Epithelial cell of esophagus (primary cell): Measurements from ENCODE around the gene COX7A2.

ENCODE experiments used
- DNase-seq: peaks from one replicate; pipeline ENCODE4 v3.0.0; 2010; ENCODE audit warnings: low read depth
- H3K4me3 ChIP-seq: 2 replicates; pipeline ENCODE4 v1.5.1; 2011; ENCODE audit warnings: mild to moderate bottlenecking, low read length, control low read depth
- CTCF ChIP-seq: IDR thresholded peaks from 2 replicates; pipeline ENCODE4 v1.5.1; 2011; ENCODE audit warnings: low read depth, mild to moderate bottlenecking, low read length, control low read depth, inconsistent platforms; ENCODE audit not compliant: insufficient read depth; ENCODE audit errors: missing control alignments

The COX7A2 gene

GRCh38 chr6:75221116-75221515 is 22.5 kb downstream of the COX7A2 start:
- H3K4me3 ChIP-seq = no peak overlapping the region
- no peak for TF ChIP-seq CTCF
- no peak for DNase-seq

GRCh38 chr6:75220357-75220756 is 23.2 kb downstream of the COX7A2 start:
- no peak for TF ChIP-seq CTCF
- H3K4me3 ChIP-seq = no peak overlapping the region
- DNase-seq = no peak

- TF ChIP-seq CTCF = no peak
- H3K4me3 ChIP-seq = no peak overlapping the region
- DNase-seq = no peak
These were observed 24.3 kb downstream of the COX7A2 start for GRCh38 chr6:75219263-75219662.

GRCh38 chr6:75217193-75217592 is 26.4 kb downstream of the COX7A2 start:
- no peak overlapping the region for H3K4me3 ChIP-seq
- TF ChIP-seq CTCF = no peak
- peak; percentile 50 for DNase-seq

- H3K4me3 ChIP-seq = no peak overlapping the region
- no peak for DNase-seq
- no peak for TF ChIP-seq CTCF
These were observed 28.3 kb downstream of the COX7A2 start for GRCh38 chr6:75215291-75215690.

GRCh38 chr6:75213732-75214131 is 29.9 kb downstream of the COX7A2 start:
- no peak for DNase-seq
- TF ChIP-seq CTCF = no peak
- H3K4me3 ChIP-seq = no peak overlapping the region

GRCh38 chr6:75213112-75213511 is 30.5 kb downstream of the COX7A2 start:
- TF ChIP-seq CTCF = no peak
- H3K4me3 ChIP-seq = no peak overlapping the region
- DNase-seq = no peak
